Glutamatergic neuron (in vitro differentiated cells): ENCODE data around the gene QDPR. TPM values are rescaled to one million over a fixed set of nuclear protein-coding genes. Genes with fewer than 3 reads are reported as not detected.

Experiments used
- DNase-seq: peaks from one replicate; pipeline ENCODE4 v3.0.0; 2022
- H3K27ac Mint-ChIP-seq: one replicate; pipeline ENCODE4 v1.8.0; 2020; ENCODE audit warnings: mild to moderate bottlenecking, mixed read lengths, inconsistent platforms; ENCODE audit not compliant: unreplicated experiment
- H3K27me3 Mint-ChIP-seq: one replicate; pipeline ENCODE4 v1.8.0; 2020; ENCODE audit warnings: mild to moderate bottlenecking, moderate library complexity, mixed read lengths, inconsistent platforms; ENCODE audit not compliant: unreplicated experiment
- H3K36me3 Mint-ChIP-seq: one replicate; pipeline ENCODE4 v1.8.0; 2020; ENCODE audit warnings: mild to moderate bottlenecking, mixed read lengths, inconsistent platforms; ENCODE audit not compliant: unreplicated experiment
- H3K4me1 Mint-ChIP-seq: one replicate; pipeline ENCODE4 v1.8.0; 2020; ENCODE audit warnings: mild to moderate bottlenecking, low read depth, mixed read lengths, inconsistent platforms; ENCODE audit not compliant: unreplicated experiment
- H3K4me3 Mint-ChIP-seq: one replicate; pipeline ENCODE4 v1.8.0; 2020; ENCODE audit warnings: mild to moderate bottlenecking, mixed read lengths, inconsistent platforms; ENCODE audit not compliant: unreplicated experiment
- H3K9me3 Mint-ChIP-seq: one replicate; pipeline ENCODE4 v1.8.0; 2020; ENCODE audit warnings: mild to moderate bottlenecking, moderate library complexity, mixed read lengths, inconsistent platforms; ENCODE audit not compliant: unreplicated experiment
- CTCF ChIP-seq: fragments of 200-600 bp; sonication (generic); IDR thresholded peaks from one replicate; pipeline ENCODE4 v1.5.0; 2021; ENCODE audit not compliant: partially characterized antibody, unreplicated experiment
- total RNA-seq: library from RNA; stranded (reverse); fragmentation: NEBNext Ultra II Directional; extraction: Animal tissue kit (Norgen Biotek cat#: 25700); gene quantifications from one replicate; pipeline ENCODE4 v1.2.1, GENCODE V29; 2021; ENCODE audit not compliant: unreplicated experiment

Gene QDPR
- total RNA-seq, 1 donor from 2014 or later = 31.6 TPM

- Mint-ChIP-seq H3K4me3 (no peak overlapping the region), H3K36me3 (no peaks in the 10 kb centered on the region), H3K27ac (no peak overlapping the region), H3K4me1 (peaks cover 4% of the 10 kb centered on the region), H3K9me3 (peaks cover 4% of the 10 kb centered on the region), H3K27me3 (peaks cover 5% of the 10 kb centered on the region)
- DNase-seq = no peak
- TF ChIP-seq CTCF = no peak
These were observed 19.8 kb upstream of the QDPR start for GRCh38 chr4:17531538-17532285.

GRCh38 chr4:17528551-17529165 lies 16.8 kb upstream of the QDPR start:
- H3K4me1 Mint-ChIP-seq = no peaks in the 10 kb centered on the region
- H3K9me3 Mint-ChIP-seq = peaks cover 2% of the 10 kb centered on the region
- H3K27ac Mint-ChIP-seq = no peak overlapping the region
- DNase-seq = no peak
- no peak for TF ChIP-seq CTCF
- H3K27me3 Mint-ChIP-seq = peaks cover 6% of the 10 kb centered on the region
- no peaks in the 10 kb centered on the region for H3K36me3 Mint-ChIP-seq
- H3K4me3 Mint-ChIP-seq = no peak overlapping the region

- no peak for DNase-seq
These were observed 15.0 kb upstream of the QDPR start for GRCh38 chr4:17526695-17527477.

GRCh38 chr4:17523662-17524061 lies 11.8 kb upstream of the QDPR start:
- TF ChIP-seq CTCF = no peak
- Mint-ChIP-seq H3K27ac (no peak overlapping the region), H3K27me3 (peaks cover 6% of the 10 kb centered on the region), H3K9me3 (no peaks in the 10 kb centered on the region), H3K36me3 (no peaks in the 10 kb centered on the region), H3K4me3 (no peak overlapping the region), H3K4me1 (no peaks in the 10 kb centered on the region)
- no peak for DNase-seq

More at GRCh38 chr4:17526695-17527477, 15.0 kb upstream of the QDPR start:
- Mint-ChIP-seq H3K36me3 (no peaks in the 10 kb centered on the region), H3K27me3 (peaks cover 6% of the 10 kb centered on the region), H3K9me3 (peaks cover 2% of the 10 kb centered on the region), H3K4me1 (no peaks in the 10 kb centered on the region), H3K4me3 (no peak overlapping the region), H3K27ac (no peak overlapping the region)
- no peak for TF ChIP-seq CTCF

- no peaks in the 10 kb centered on the region for H3K9me3 Mint-ChIP-seq
- H3K27ac Mint-ChIP-seq = no peak overlapping the region
- no peaks in the 10 kb centered on the region for H3K27me3 Mint-ChIP-seq
- DNase-seq = no peak
- no peaks in the 10 kb centered on the region for H3K36me3 Mint-ChIP-seq
- H3K4me3 Mint-ChIP-seq = no peak overlapping the region
- H3K4me1 Mint-ChIP-seq = no peaks in the 10 kb centered on the region
- no peak for TF ChIP-seq CTCF
These were observed 9.7 kb upstream of the QDPR start for GRCh38 chr4:17521595-17521994.
